ENCODE results near the gene C13orf46. TPM values are rescaled to one million over a fixed set of nuclear protein-coding genes. Genes with fewer than 3 reads are reported as not detected.

The C13orf46 gene
- total RNA-seq, 1 donor from 2014 or later = 0.54 TPM

- no peak for TF ChIP-seq CTCF (IDR thresholded peaks at IDR 0.05; ENCODE audit: unreplicated experiment)
- no peak overlapping the region for H3K27ac Mint-ChIP-seq
- DNase-seq (ENCODE audit: low spot score in 2 of 2, unreplicated experiment in 2 of 2) = no peak
- peaks cover 49% of the 10 kb centered on the region for H3K27me3 Mint-ChIP-seq (ENCODE audit: low read depth)
- no peaks in the 10 kb centered on the region for H3K36me3 Mint-ChIP-seq
- H3K4me3 Mint-ChIP-seq = no peak overlapping the region
- H3K9me3 Mint-ChIP-seq = peaks cover 20% of the 10 kb centered on the region
- H3K4me1 Mint-ChIP-seq = peaks cover 17% of the 10 kb centered on the region
Measured at GRCh38 chr13:113912596-113912995, 61.3 kb downstream of the C13orf46 start.

- Mint-ChIP-seq H3K4me1 (peaks cover 27% of the 10 kb centered on the region), H3K4me3 (no peak overlapping the region), H3K36me3 (no peaks in the 10 kb centered on the region), H3K27me3 (ENCODE audit: low read depth) (peaks cover 16% of the 10 kb centered on the region), H3K27ac (peak overlapping the region; percentile 89), H3K9me3 (peaks cover 20% of the 10 kb centered on the region)
- no peak for DNase-seq (ENCODE audit: low spot score in 2 of 2, unreplicated experiment in 2 of 2)
- no peak for TF ChIP-seq CTCF (IDR thresholded peaks at IDR 0.05; ENCODE audit: unreplicated experiment)
Measured at GRCh38 chr13:113907635-113908617, 66.0 kb downstream of the C13orf46 start.

DNA sequence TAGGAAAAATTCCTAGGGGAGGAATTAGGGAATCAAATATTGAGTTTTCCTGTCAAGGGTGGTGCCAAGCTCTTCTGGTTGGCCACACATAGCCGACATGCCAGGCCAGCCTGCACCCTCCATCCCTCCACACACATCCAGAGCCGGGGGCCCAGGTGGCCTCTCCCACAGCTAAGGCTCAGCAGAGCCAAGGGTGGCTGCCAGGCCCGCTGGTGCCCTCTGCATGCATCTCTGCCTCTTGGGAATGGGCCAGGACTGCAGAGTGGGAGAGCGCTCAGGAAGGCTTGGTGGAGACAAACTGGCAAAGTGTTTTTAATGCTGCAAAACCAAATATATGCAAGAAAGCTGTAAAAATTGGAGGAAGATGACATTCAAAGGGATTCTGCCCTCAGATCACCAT, 67.3 kb downstream of the C13orf46 start:
- Mint-ChIP-seq H3K36me3 (no peaks in the 10 kb centered on the region), H3K9me3 (peaks cover 9% of the 10 kb centered on the region), H3K4me3 (no peak overlapping the region), H3K27me3 (ENCODE audit: low read depth) (peaks cover 7% of the 10 kb centered on the region), H3K27ac (no peak overlapping the region), H3K4me1 (peaks cover 30% of the 10 kb centered on the region)
- peak in 1 of 2 experiments; percentile 30 for DNase-seq (ENCODE audit: low spot score in 2 of 2, unreplicated experiment in 2 of 2)
- TF ChIP-seq CTCF (IDR thresholded peaks at IDR 0.05; ENCODE audit: unreplicated experiment) = no peak

- Mint-ChIP-seq H3K4me1 (peaks cover 30% of the 10 kb centered on the region), H3K36me3 (no peaks in the 10 kb centered on the region), H3K27me3 (ENCODE audit: low read depth) (peaks cover 2% of the 10 kb centered on the region), H3K4me3 (no peak overlapping the region), H3K27ac (no peak overlapping the region), H3K9me3 (peaks cover 2% of the 10 kb centered on the region)
- no peak for TF ChIP-seq CTCF (IDR thresholded peaks at IDR 0.05; ENCODE audit: unreplicated experiment)
- peak in 1 of 2 experiments; percentile 7 for DNase-seq (ENCODE audit: low spot score in 2 of 2, unreplicated experiment in 2 of 2)
Measured at GRCh38 chr13:113905942-113906341, 67.9 kb downstream of the C13orf46 start.

- no peak overlapping the region for H3K4me3 Mint-ChIP-seq
- H3K9me3 Mint-ChIP-seq = no peaks in the 10 kb centered on the region
- peak in 1 of 2 experiments; percentile 30 for DNase-seq (ENCODE audit: low spot score in 2 of 2, unreplicated experiment in 2 of 2)
- H3K27me3 Mint-ChIP-seq (ENCODE audit: low read depth) = no peaks in the 10 kb centered on the region
- no peak overlapping the region for H3K27ac Mint-ChIP-seq
- no peaks in the 10 kb centered on the region for H3K36me3 Mint-ChIP-seq
- no peak for TF ChIP-seq CTCF (IDR thresholded peaks at IDR 0.05; ENCODE audit: unreplicated experiment)
- H3K4me1 Mint-ChIP-seq = peaks cover 30% of the 10 kb centered on the region
Measured at GRCh38 chr13:113905018-113905417, 68.9 kb downstream of the C13orf46 start.

Measured in mesothelial cell of epicardium (in vitro differentiated cells).